Right lobe of liver (tissue), 6 donors: ENCODE data around the gene FNDC3A. TPM values are rescaled to one million over a fixed set of nuclear protein-coding genes. Genes with fewer than 3 reads are reported as not detected.

Experiments
- ATAC-seq, 4 donors: fragments of 200-7000 bp; cut with Tn5 transposase; one replicate each; pipeline ENCODE4 v1.9.1; 2020; ENCODE audit warnings: mild to moderate bottlenecking in 4 of 4, moderate library complexity in 4 of 4
- DNase-seq, 3 donors: peaks; one replicate each; pipeline ENCODE4 v3.0.0-alpha.2; 2020
- H3K27ac ChIP-seq, 3 donors: fragments of 200-600 bp; one replicate each; pipeline ENCODE4 v1.8.0; 2022
- H3K27me3 ChIP-seq, 2 donors: fragments of 200-600 bp; one replicate each; pipeline ENCODE4 v1.8.0; 2022
- H3K36me3 ChIP-seq, 4 donors: fragments of 200-600 bp; sonication (generic) in 1 of 4; one replicate each; pipeline versions ENCODE4 v1.5.1 to v1.8.0; 2017 to 2022; ENCODE audit warnings: control low read depth in 1 of 4
- H3K4me1 ChIP-seq, 4 donors: fragments of 200-600 bp; sonication (generic) in 1 of 4; one replicate each; pipeline versions ENCODE4 v1.5.1 to v1.8.0; 2017 to 2022; ENCODE audit warnings: control low read depth in 1 of 4
- H3K4me3 ChIP-seq, 3 donors: fragments of 200-600 bp; one replicate each; pipeline ENCODE4 v1.8.0; 2022
- H3K9me3 ChIP-seq, 4 donors: fragments of 200-600 bp; sonication (generic) in 1 of 4; one replicate each; pipeline versions ENCODE4 v1.5.1 to v1.8.0; 2017 to 2022; ENCODE audit warnings: control low read depth in 1 of 4
- POLR2A ChIP-seq: fragments of 450-650 bp; IDR thresholded peaks from one replicate; pipeline ENCODE4 v1.6.1; 2017; ENCODE audit warnings: antibody characterized with exemption, mild to moderate bottlenecking
- WGBS: methylation state at CpG from one replicate; pipeline ENCODE4 v1.1.6; 2018; ENCODE audit warnings: low coverage, low lambda C conversion rate; ENCODE audit not compliant: insufficient coverage; ENCODE audit errors: missing lambda C conversion rate; 5-methylcytosine and 5-hydroxymethylcytosine counted together
- intact Hi-C, 2 donors: fragments of 100-400 bp; cut with DNase I; formaldehyde crosslinking; loops; one replicate each; pipeline versions ENCODE4 v1.11.2 to v1.14.1; 2022
- total RNA-seq, 6 experiments: library from RNA; depleted of rRNA in 2 of 6; stranded (reverse); fragments of >200 nt in 2 of 6; fragmentation: NEBNext Ultra II Directional in 3 of 6; extraction: Animal tissue kit (Norgen Biotek cat#: 25700) in 3 of 6; gene quantifications; one replicate each; pipeline versions ENCODE4 v1.1.0 to v1.2.4, GENCODE V29; 2016 to 2023
- TF ChIP-seq, protein P1 (sequence below), 4 donors: fragments of 200-600 bp in 3 of 4; fragments of 450-650 bp in 1 of 4; IDR thresholded peaks; one replicate each; pipeline versions ENCODE4 v1.5.1 to v1.8.0; 2016 to 2022; ENCODE audit warnings: antibody characterized with exemption in 4 of 4, mild to moderate bottlenecking in 2 of 4
- donor health status: DM: no; HTN: yes; CAD: no.
- donor health status: DM: no; HTN: no; CAD: no.
- donor health status: DM: no; HTN: no; CAD: no.
- donor health status: DM: no; HTN: yes; CAD: no.
- donor health status: DM: no; HTN: yes; CAD: no.

Gene FNDC3A
- total RNA-seq, 6 experiments from 2014 or later: 43.4 to 53.2 (median 47.9) TPM

DNA sequence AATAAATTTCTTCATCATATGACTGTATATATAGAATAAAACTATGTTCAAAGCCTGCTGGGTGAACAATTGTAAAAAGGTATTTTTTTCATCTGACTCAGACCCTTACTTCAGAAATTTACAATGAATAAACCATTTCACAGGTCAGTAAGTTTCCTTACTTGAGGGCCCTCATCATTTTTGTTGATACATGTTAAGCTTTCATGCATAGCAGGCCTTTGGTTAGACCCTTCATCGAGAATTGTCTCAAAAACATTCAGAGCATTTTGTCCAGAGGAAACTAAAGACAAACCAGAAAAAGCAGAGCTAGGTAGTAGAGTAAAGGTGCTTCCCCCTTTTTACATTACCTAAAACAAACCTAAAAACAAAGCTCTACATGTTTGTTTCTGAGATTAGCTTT lies 46.2 kb downstream of the FNDC3A start:
- Histone ChIP-seq H3K4me3 (no peak overlapping the region), H3K4me1 (no peaks in the 10 kb centered on the region), H3K27me3 (no peaks in the 10 kb centered on the region), H3K36me3 (no peaks in the 10 kb centered on the region), H3K9me3 (no peaks in the 10 kb centered on the region), H3K27ac (no peak overlapping the region)
- no peak for DNase-seq
- TF ChIP-seq POLR2A: no peak
- TF ChIP-seq, protein P1, sequence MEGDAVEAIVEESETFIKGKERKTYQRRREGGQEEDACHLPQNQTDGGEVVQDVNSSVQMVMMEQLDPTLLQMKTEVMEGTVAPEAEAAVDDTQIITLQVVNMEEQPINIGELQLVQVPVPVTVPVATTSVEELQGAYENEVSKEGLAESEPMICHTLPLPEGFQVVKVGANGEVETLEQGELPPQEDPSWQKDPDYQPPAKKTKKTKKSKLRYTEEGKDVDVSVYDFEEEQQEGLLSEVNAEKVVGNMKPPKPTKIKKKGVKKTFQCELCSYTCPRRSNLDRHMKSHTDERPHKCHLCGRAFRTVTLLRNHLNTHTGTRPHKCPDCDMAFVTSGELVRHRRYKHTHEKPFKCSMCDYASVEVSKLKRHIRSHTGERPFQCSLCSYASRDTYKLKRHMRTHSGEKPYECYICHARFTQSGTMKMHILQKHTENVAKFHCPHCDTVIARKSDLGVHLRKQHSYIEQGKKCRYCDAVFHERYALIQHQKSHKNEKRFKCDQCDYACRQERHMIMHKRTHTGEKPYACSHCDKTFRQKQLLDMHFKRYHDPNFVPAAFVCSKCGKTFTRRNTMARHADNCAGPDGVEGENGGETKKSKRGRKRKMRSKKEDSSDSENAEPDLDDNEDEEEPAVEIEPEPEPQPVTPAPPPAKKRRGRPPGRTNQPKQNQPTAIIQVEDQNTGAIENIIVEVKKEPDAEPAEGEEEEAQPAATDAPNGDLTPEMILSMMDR (IDR thresholded peaks at IDR 0.05): no peak
- intact Hi-C loops: no loop called here
- ATAC-seq: no peak
- 88% methylated on average over 1 of the region's 1 CpG for WGBS

DNA sequence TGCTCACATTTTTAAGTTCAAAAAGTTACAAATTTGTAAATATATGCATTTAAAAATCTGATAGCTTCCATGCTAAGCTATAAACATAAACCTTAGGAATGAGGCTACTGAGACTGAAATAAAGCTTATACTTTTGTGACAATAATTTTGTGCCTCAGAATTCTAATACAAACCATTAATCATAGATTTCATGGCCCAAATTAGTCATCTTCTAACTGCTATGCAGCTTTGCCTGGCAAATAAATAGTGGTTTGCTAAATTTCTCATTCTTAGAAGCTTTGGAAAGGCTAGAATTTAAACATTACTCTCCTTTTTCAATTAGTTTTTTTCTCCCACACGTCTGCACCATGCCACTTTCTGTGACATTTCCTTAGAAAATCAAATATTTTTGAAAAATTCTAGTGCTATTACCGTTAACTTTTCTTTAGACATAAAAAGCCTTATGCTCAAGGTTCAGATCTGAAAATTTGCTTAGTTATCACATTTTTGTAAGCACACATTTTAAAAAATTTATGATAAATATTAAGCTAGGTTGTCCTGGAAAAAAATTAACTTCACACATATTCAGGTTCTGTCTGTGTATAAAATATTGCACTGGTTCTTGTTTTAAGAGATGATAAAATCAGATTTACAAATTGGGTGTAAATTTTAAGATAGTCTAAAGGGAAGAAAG lies 46.9 kb downstream of the FNDC3A start:
- no peak for ATAC-seq
- intact Hi-C loops: no loop called here
- TF ChIP-seq POLR2A: no peak
- TF ChIP-seq, protein P1 (IDR thresholded peaks at IDR 0.05): no peak
- 85% methylated on average over 2 of the region's 2 CpGs for WGBS
- no peak overlapping the region for H3K27ac ChIP-seq
- H3K4me1 ChIP-seq: no peaks in the 10 kb centered on the region
- H3K9me3 ChIP-seq: no peaks in the 10 kb centered on the region
- no peak overlapping the region for H3K4me3 ChIP-seq
- H3K27me3 ChIP-seq: no peaks in the 10 kb centered on the region
- no peak for DNase-seq
- no peaks in the 10 kb centered on the region for H3K36me3 ChIP-seq

DNA sequence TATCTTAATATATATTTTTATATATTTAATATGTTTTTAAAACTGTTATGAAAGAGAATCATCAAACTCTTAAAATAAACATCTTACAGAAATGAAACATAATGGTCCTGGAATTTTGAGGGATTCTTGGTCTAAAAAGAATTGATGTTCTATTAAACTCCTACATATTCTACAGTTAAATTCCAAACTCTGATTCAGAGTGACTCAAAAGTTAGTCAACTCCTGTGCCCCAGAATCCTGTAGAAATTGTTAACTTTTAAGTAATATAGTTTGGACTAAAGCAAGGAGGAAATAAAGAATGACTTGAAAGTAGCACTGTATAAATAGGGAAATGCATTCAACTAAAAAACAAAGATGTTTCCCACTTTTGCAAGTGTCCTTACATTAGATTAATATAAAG lies 47.7 kb downstream of the FNDC3A start:
- no peaks in the 10 kb centered on the region for H3K27me3 ChIP-seq
- ATAC-seq (no peak), DNase-seq (no peak)
- no peak overlapping the region for H3K27ac ChIP-seq
- H3K36me3 ChIP-seq: no peaks in the 10 kb centered on the region
- TF ChIP-seq POLR2A: no peak
- TF ChIP-seq, protein P1 (IDR thresholded peaks at IDR 0.05): no peak
- no peaks in the 10 kb centered on the region for H3K9me3 ChIP-seq
- no peaks in the 10 kb centered on the region for H3K4me1 ChIP-seq
- intact Hi-C loops: no loop called here
- H3K4me3 ChIP-seq: no peak overlapping the region

DNA sequence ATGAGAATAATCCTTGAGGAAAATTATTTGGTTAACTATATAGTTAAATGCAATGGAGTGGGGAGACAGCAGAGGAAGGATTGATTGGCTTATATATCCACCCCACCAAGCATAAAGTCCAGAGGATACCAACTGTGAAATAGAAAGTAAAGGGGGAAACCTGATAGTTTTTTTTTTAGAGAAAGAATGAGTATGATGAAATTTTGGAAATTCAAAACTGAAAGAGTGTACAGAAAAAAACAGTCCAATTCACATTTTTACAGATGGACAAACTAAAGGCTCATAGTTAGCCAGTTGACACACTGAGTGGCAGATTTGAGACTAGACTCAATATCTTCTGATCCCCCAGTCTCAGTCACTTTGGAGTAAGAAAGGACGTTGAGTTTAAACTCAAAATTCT lies 51.1 kb downstream of the FNDC3A start:
- Histone ChIP-seq H3K4me1 (no peaks in the 10 kb centered on the region), H3K4me3 (no peak overlapping the region), H3K27me3 (no peaks in the 10 kb centered on the region), H3K27ac (no peak overlapping the region), H3K9me3 (no peaks in the 10 kb centered on the region), H3K36me3 (no peaks in the 10 kb centered on the region)
- DNase-seq: no peak
- no peak for ATAC-seq
- 50% methylated on average over 1 of the region's 1 CpG for WGBS
- no peak for TF ChIP-seq POLR2A
- TF ChIP-seq, protein P1 (IDR thresholded peaks at IDR 0.05): no peak
- intact Hi-C loops: no loop called here

DNA sequence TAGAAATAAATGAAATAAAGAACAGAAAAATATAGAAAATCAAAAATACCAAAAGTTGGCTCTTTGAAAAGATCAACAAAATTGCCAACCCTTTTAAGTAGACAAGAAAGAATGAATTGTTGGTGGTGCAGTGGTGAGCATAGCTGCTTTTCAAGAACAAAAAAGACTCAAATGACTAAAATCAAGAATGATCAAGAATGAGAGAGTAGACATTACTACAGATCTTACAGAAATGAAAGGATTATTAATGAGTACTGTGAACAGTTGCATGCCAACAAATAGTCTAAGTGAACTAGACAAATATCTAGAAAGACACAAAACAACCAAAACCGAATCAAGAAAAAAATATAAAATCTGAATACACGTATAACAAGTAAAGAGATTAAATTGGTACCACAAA lies 53.9 kb downstream of the FNDC3A start:
- H3K27ac ChIP-seq: no peak overlapping the region
- 72% methylated on average over 2 of the region's 2 CpGs for WGBS
- ATAC-seq (no peak), DNase-seq (no peak)
- intact Hi-C loops: no loop called here
- no peak overlapping the region for H3K4me3 ChIP-seq
- no peaks in the 10 kb centered on the region for H3K4me1 ChIP-seq
- no peaks in the 10 kb centered on the region for H3K36me3 ChIP-seq
- H3K9me3 ChIP-seq: no peaks in the 10 kb centered on the region
- H3K27me3 ChIP-seq: no peaks in the 10 kb centered on the region
- TF ChIP-seq, protein P1 (IDR thresholded peaks at IDR 0.05): no peak
- TF ChIP-seq POLR2A: no peak
